ENCODE results near the gene NAALAD2. TPM values are rescaled to one million over a fixed set of nuclear protein-coding genes. Genes with fewer than 3 reads are reported as not detected.
"Not testable (repeated sequence)": the region's sequence is repeated elsewhere in the genome, so short reads cannot be mapped to it uniquely, and the experiment has no call there.

NAALAD2 gene
- total RNA-seq, 4 donors from 2014 or later = 0.78 to 3.3 (median 1.1) TPM

GRCh38 chr11:90228056-90228455 lies 93.6 kb downstream of the NAALAD2 start:
- DNase-seq (ENCODE audit: extremely low spot score) = no peak
- TF ChIP-seq POLR2AphosphoS5 (IDR thresholded peaks at IDR 0.05) (no peak), EP300 (IDR thresholded peaks at IDR 0.05) (no peak), POLR2A (IDR thresholded peaks at IDR 0.05; ENCODE audit: low read depth) (no peak), CTCF (IDR thresholded peaks at IDR 0.05) (no peak)
- intact Hi-C loops (cut with DNase I) = no loop called here
- no peak overlapping the region for H3K4me3 ChIP-seq
- H3K36me3 ChIP-seq = no peaks in the 10 kb centered on the region
- H3K27ac ChIP-seq (replicated peaks in 1 of 4) = no peak overlapping the region
- no peaks in the 10 kb centered on the region for H3K9me3 ChIP-seq
- peaks cover 7 to 8% (median 7%) of the 10 kb centered on the region in 4 donors for H3K4me1 ChIP-seq
- 96% methylated on average over 3 of the region's 3 CpGs for WGBS
- H3K27me3 ChIP-seq = no peaks in the 10 kb centered on the region

GRCh38 chr11:90229791-90230190 lies 95.3 kb downstream of the NAALAD2 start:
- no peak for DNase-seq (ENCODE audit: extremely low spot score)
- no peak overlapping the region for H3K27ac ChIP-seq (replicated peaks in 1 of 4)
- H3K4me1 ChIP-seq = no peaks in the 10 kb centered on the region
- H3K27me3 ChIP-seq = no peaks in the 10 kb centered on the region
- WGBS = 100% methylated on average over 1 of the region's 1 CpG
- no peak overlapping the region for H3K4me3 ChIP-seq
- no peak for TF ChIP-seq POLR2AphosphoS5 (IDR thresholded peaks at IDR 0.05)
- no peak for TF ChIP-seq POLR2A (IDR thresholded peaks at IDR 0.05; ENCODE audit: low read depth)
- no peak for TF ChIP-seq EP300 (IDR thresholded peaks at IDR 0.05)
- no peak for TF ChIP-seq CTCF (IDR thresholded peaks at IDR 0.05)
- no peaks in the 10 kb centered on the region for H3K9me3 ChIP-seq
- intact Hi-C loops (cut with DNase I) = no loop called here
- H3K36me3 ChIP-seq = no peaks in the 10 kb centered on the region

- H3K4me1 ChIP-seq = no peaks in the 10 kb centered on the region
- intact Hi-C loops (cut with DNase I) = no loop called here
- no peaks in the 10 kb centered on the region for H3K9me3 ChIP-seq
- 88% methylated on average over 2 of the region's 2 CpGs for WGBS
- no peak overlapping the region for H3K27ac ChIP-seq (replicated peaks in 1 of 4)
- DNase-seq (ENCODE audit: extremely low spot score) = no peak
- no peaks in the 10 kb centered on the region for H3K36me3 ChIP-seq
- H3K4me3 ChIP-seq = no peak overlapping the region
- H3K27me3 ChIP-seq = no peaks in the 10 kb centered on the region
- no peak for TF ChIP-seq CTCF (IDR thresholded peaks at IDR 0.05)
- TF ChIP-seq EP300 (IDR thresholded peaks at IDR 0.05) = no peak
- no peak for TF ChIP-seq POLR2A (IDR thresholded peaks at IDR 0.05; ENCODE audit: low read depth)
- no peak for TF ChIP-seq POLR2AphosphoS5 (IDR thresholded peaks at IDR 0.05)
Observed at GRCh38 chr11:90234977-90235376, 100.5 kb downstream of the NAALAD2 start.

GRCh38 chr11:90235526-90235925 lies 101.1 kb downstream of the NAALAD2 start:
- Histone ChIP-seq H3K27ac (replicated peaks in 1 of 4) (no peak overlapping the region), H3K36me3 (no peaks in the 10 kb centered on the region), H3K4me3 (no peak overlapping the region), H3K4me1 (no peaks in the 10 kb centered on the region), H3K9me3 (no peaks in the 10 kb centered on the region), H3K27me3 (no peaks in the 10 kb centered on the region)
- DNase-seq (ENCODE audit: extremely low spot score) = no peak
- WGBS = 94% methylated on average over 4 of the region's 4 CpGs
- TF ChIP-seq EP300 (IDR thresholded peaks at IDR 0.05) (no peak), POLR2A (IDR thresholded peaks at IDR 0.05; ENCODE audit: low read depth) (no peak), POLR2AphosphoS5 (IDR thresholded peaks at IDR 0.05) (no peak), CTCF (IDR thresholded peaks at IDR 0.05) (no peak)
- intact Hi-C loops (cut with DNase I) = no loop called here

GRCh38 chr11:90237004-90237403 lies 102.5 kb downstream of the NAALAD2 start:
- 92% methylated on average over 4 of the region's 4 CpGs for WGBS
- DNase-seq (ENCODE audit: extremely low spot score) = no peak
- no peaks in the 10 kb centered on the region for H3K27me3 ChIP-seq
- H3K4me1 ChIP-seq = no peaks in the 10 kb centered on the region
- TF ChIP-seq CTCF (IDR thresholded peaks at IDR 0.05) (no peak), EP300 (IDR thresholded peaks at IDR 0.05) (no peak), POLR2A (IDR thresholded peaks at IDR 0.05; ENCODE audit: low read depth) (no peak), POLR2AphosphoS5 (IDR thresholded peaks at IDR 0.05) (no peak)
- intact Hi-C loops (cut with DNase I) = no loop called here
- no peaks in the 10 kb centered on the region for H3K9me3 ChIP-seq
- no peaks in the 10 kb centered on the region for H3K36me3 ChIP-seq
- no peak overlapping the region for H3K27ac ChIP-seq (replicated peaks in 1 of 4)
- no peak overlapping the region for H3K4me3 ChIP-seq

- H3K9me3 ChIP-seq; H3K36me3 ChIP-seq; DNase-seq (ENCODE audit: extremely low spot score); H3K27me3 ChIP-seq; H3K27ac ChIP-seq (replicated peaks in 1 of 4); H3K4me1 ChIP-seq; intact Hi-C loops (cut with DNase I); H3K4me3 ChIP-seq: not testable (repeated sequence)
- WGBS = 92% methylated on average over 13 of the region's 20 CpGs
Observed at GRCh38 chr11:90239967-90240636, 105.6 kb downstream of the NAALAD2 start.
